ENCODE results near the gene MVB12B. TPM values are rescaled to one million over a fixed set of nuclear protein-coding genes. Genes with fewer than 3 reads are reported as not detected.

MVB12B gene
- total RNA-seq, 1 experiment from 2014 or later = 4.5 TPM

DNA sequence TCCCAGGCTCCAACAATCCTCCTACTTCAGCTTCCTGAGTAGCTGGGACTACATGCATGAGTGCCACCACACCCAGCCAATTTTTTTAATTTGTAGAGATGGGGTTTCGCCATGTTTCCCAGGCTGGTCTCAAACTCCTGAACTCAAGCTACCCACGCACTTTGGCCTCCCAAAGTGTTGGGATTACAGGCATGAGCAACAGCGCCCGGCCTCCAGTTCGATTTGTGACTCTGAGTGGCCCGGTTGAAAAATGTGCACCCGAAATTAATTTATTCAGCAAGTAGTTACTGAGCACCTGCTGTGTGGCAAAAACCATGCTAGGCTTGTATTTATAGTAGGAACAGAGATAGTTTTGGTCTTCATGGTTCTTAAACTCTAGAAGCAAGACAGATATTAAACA is 58.3 kb downstream of the MVB12B start:
- no peak for DNase-seq
- no peak overlapping the region for H3K27ac Mint-ChIP-seq (ENCODE audit: unreplicated experiment)
- BruUV-seq (replicated peaks) = no TSS peak
- intact Hi-C loops (cut with micrococcal nuclease; ENCODE audit: unreplicated experiment) = no loop called here
- no peaks in the 10 kb centered on the region for H3K36me3 Mint-ChIP-seq (ENCODE audit: insufficient read depth, unreplicated experiment)
- H3K9me3 Mint-ChIP-seq (ENCODE audit: low read depth, unreplicated experiment) = no peaks in the 10 kb centered on the region
- H3K4me1 Mint-ChIP-seq (ENCODE audit: low read depth, unreplicated experiment) = no peaks in the 10 kb centered on the region
- H3K27me3 Mint-ChIP-seq (ENCODE audit: unreplicated experiment) = no peaks in the 10 kb centered on the region
- CTCF ChIA-PET = no interaction called here
- no peak overlapping the region for H3K4me3 Mint-ChIP-seq (ENCODE audit: low read depth, unreplicated experiment)
- TF ChIP-seq, protein P1, sequence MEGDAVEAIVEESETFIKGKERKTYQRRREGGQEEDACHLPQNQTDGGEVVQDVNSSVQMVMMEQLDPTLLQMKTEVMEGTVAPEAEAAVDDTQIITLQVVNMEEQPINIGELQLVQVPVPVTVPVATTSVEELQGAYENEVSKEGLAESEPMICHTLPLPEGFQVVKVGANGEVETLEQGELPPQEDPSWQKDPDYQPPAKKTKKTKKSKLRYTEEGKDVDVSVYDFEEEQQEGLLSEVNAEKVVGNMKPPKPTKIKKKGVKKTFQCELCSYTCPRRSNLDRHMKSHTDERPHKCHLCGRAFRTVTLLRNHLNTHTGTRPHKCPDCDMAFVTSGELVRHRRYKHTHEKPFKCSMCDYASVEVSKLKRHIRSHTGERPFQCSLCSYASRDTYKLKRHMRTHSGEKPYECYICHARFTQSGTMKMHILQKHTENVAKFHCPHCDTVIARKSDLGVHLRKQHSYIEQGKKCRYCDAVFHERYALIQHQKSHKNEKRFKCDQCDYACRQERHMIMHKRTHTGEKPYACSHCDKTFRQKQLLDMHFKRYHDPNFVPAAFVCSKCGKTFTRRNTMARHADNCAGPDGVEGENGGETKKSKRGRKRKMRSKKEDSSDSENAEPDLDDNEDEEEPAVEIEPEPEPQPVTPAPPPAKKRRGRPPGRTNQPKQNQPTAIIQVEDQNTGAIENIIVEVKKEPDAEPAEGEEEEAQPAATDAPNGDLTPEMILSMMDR (IDR thresholded peaks at IDR 0.05; ENCODE audit: unreplicated experiment) = no peak

DNA sequence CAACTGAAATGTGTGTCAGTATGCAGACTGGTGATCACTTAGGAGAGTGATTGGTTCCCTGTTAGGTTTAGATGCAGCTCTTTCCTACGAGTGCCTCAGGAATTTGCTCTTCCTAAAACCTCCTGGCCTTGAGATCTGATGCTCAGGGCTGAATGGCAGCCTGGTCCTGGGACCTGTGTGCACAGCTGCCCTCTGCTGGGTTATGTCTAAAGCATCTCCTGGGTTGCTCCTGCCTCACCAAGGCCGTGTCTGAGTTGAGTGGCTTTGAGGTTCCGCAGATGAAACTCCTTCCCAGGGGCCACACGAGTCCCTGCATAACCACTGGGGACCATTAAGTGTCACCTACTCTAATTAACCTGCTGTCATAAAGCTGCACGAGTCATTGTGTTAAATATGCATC is 59.5 kb downstream of the MVB12B start:
- intact Hi-C loops (cut with micrococcal nuclease; ENCODE audit: unreplicated experiment) = no loop called here
- TF ChIP-seq, protein P1 (IDR thresholded peaks at IDR 0.05; ENCODE audit: unreplicated experiment) = no peak

DNA sequence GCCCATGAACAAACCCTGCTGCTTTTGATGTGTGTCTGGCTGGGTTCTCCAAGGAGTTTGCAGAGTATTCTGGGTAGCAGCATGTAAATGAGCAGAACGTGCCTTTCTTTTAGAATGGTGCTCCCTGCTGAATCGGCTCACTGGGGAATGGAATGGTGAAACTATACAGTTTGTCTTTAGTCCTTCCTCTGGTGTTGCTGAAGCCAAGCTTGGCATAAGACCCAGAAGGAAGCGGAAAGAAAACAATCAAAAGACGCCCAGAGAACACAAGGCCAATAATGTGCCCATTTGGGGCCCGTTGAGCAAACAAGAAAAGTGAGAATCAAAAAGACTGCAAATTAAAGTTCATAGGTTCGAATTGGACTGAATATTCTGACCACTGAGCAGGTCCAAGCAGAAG is 60.1 kb downstream of the MVB12B start:
- no peak for DNase-seq
- Mint-ChIP-seq H3K4me1 (ENCODE audit: low read depth, unreplicated experiment) (no peaks in the 10 kb centered on the region), H3K4me3 (ENCODE audit: low read depth, unreplicated experiment) (no peak overlapping the region), H3K36me3 (ENCODE audit: insufficient read depth, unreplicated experiment) (no peaks in the 10 kb centered on the region), H3K27ac (ENCODE audit: unreplicated experiment) (no peak overlapping the region), H3K27me3 (ENCODE audit: unreplicated experiment) (no peaks in the 10 kb centered on the region), H3K9me3 (ENCODE audit: low read depth, unreplicated experiment) (no peaks in the 10 kb centered on the region)
- intact Hi-C loops (cut with micrococcal nuclease; ENCODE audit: unreplicated experiment) = no loop called here
- CTCF ChIA-PET = no interaction called here
- TF ChIP-seq, protein P1 (IDR thresholded peaks at IDR 0.05; ENCODE audit: unreplicated experiment) = no peak
- BruUV-seq (replicated peaks) = no TSS peak

More for the DNA sequence above, 59.5 kb downstream of the MVB12B start:
- Mint-ChIP-seq H3K4me3 (ENCODE audit: low read depth, unreplicated experiment) (no peak overlapping the region), H3K36me3 (ENCODE audit: insufficient read depth, unreplicated experiment) (no peaks in the 10 kb centered on the region), H3K27me3 (ENCODE audit: unreplicated experiment) (no peaks in the 10 kb centered on the region), H3K27ac (ENCODE audit: unreplicated experiment) (no peak overlapping the region), H3K4me1 (ENCODE audit: low read depth, unreplicated experiment) (no peaks in the 10 kb centered on the region), H3K9me3 (ENCODE audit: low read depth, unreplicated experiment) (no peaks in the 10 kb centered on the region)
- no TSS peak for BruUV-seq (replicated peaks)
- CTCF ChIA-PET = interaction anchor here (0.5 kb wide), 1 partner anchor 165 kb away, joined by 3 read pairs; no protein-coding TSS in a partner anchor
- DNase-seq = no peak

DNA sequence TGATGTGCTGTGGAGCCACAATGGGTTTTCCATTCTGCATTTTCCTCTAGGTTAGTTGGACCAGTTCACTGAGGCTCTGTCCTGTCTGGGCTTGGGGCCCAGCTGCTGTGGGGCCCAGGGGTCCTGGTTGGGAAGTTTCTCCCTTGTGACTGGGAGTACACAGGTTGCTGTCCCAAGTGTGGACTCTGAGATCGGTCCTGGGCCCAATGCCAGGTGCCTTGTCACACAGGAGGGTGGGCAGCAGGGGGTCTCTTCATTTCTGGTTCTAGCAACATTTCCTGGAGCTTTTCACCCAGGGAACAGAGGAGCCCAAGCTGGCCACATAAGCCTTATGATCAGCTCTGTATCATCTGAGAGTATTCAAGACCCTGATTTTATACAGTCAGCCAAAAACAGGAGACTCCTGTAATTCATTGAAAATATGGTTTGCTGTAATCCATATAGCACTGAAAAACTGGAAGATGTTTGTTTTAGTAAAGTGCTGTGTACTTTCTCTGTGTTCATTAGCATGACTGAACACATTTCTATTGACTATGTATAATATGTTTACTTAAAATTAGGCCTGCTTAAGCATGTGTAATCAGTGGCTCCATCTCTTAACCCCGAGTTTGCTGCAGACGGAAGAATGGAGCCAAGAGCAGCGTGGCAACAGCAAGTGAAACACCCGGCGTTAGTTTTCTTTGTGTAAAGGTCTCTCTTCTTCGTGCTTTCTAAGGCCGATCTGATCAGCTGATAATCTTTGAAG is 62.5 kb downstream of the MVB12B start:
- H3K36me3 Mint-ChIP-seq (ENCODE audit: insufficient read depth, unreplicated experiment) = no peaks in the 10 kb centered on the region
- TF ChIP-seq, protein P1 (IDR thresholded peaks at IDR 0.05; ENCODE audit: unreplicated experiment) = no peak
- H3K9me3 Mint-ChIP-seq (ENCODE audit: low read depth, unreplicated experiment) = no peaks in the 10 kb centered on the region
- intact Hi-C loops (cut with micrococcal nuclease; ENCODE audit: unreplicated experiment) = no loop called here
- no peak overlapping the region for H3K4me3 Mint-ChIP-seq (ENCODE audit: low read depth, unreplicated experiment)
- CTCF ChIA-PET = no interaction called here
- BruUV-seq (replicated peaks) = no TSS peak
- H3K4me1 Mint-ChIP-seq (ENCODE audit: low read depth, unreplicated experiment) = no peaks in the 10 kb centered on the region
- H3K27ac Mint-ChIP-seq (ENCODE audit: unreplicated experiment) = no peak overlapping the region
- DNase-seq = no peak
- no peaks in the 10 kb centered on the region for H3K27me3 Mint-ChIP-seq (ENCODE audit: unreplicated experiment)
